Uterus (tissue), 4 donors: Measurements from ENCODE around the gene LSAMP. TPM values are rescaled to one million over a fixed set of nuclear protein-coding genes. Genes with fewer than 3 reads are reported as not detected.

Source experiments
- DNase-seq, 2 donors: peaks; one replicate each; pipeline ENCODE4 v3.0.0-alpha.2; 2019 to 2020
- H3K27ac ChIP-seq, 2 donors: fragments of 200-600 bp; sonication (generic); 1 replicate in 1 of 2; 2 replicates in 1 of 2; pipeline ENCODE4 v1.5.1; 2016 to 2018
- H3K27me3 ChIP-seq, 2 donors: fragments of 200-600 bp; sonication (generic); one replicate each; pipeline ENCODE4 v1.5.1; 2018 to 2019; ENCODE audit warnings: control low read depth in 1 of 2
- H3K36me3 ChIP-seq, 2 donors: fragments of 200-600 bp; sonication (generic); one replicate each; pipeline ENCODE4 v1.5.1; 2019; ENCODE audit warnings: control low read depth in 1 of 2
- H3K4me1 ChIP-seq, 2 donors: fragments of 200-600 bp; sonication (generic); one replicate each; pipeline ENCODE4 v1.5.1; 2018 to 2019; ENCODE audit warnings: control low read depth in 1 of 2
- H3K4me3 ChIP-seq, 2 donors: fragments of 200-600 bp; sonication (generic); 1 replicate in 1 of 2; 2 replicates in 1 of 2; pipeline ENCODE4 v1.5.1; 2018 to 2019; ENCODE audit warnings: mild to moderate bottlenecking in 1 of 2
- H3K9me3 ChIP-seq, 2 donors: fragments of 200-600 bp; sonication (generic); one replicate each; pipeline ENCODE4 v1.5.1; 2019; ENCODE audit warnings: control low read depth in 1 of 2
- POLR2A ChIP-seq, 2 donors: fragments of 450-650 bp; IDR thresholded peaks; one replicate each; pipeline ENCODE4 v1.6.1; 2016; ENCODE audit warnings: antibody characterized with exemption in 2 of 2, mild to moderate bottlenecking in 1 of 2, moderate library complexity in 1 of 2
- intact Hi-C: fragments of 100-400 bp; cut with DNase I; formaldehyde crosslinking; loops from one replicate; pipeline ENCODE4 v1.15.1; 2023; ENCODE audit warnings: low total_unique reads
- total RNA-seq, 4 donors: library from RNA; depleted of rRNA in 3 of 4; stranded (reverse); fragments of >200 nt in 3 of 4; gene quantifications; one replicate each; pipeline versions ENCODE4 v1.1.0 to v1.2.4, GENCODE V29; 2014 to 2023
- TF ChIP-seq, protein P1 (sequence below), 4 experiments: fragments of 200-600 bp in 2 of 4; fragments of 450-650 bp in 2 of 4; sonication (generic) in 2 of 4; IDR thresholded peaks; one replicate each; pipeline ENCODE4 v1.5.1; 2016 to 2019; ENCODE audit warnings: antibody characterized with exemption in 4 of 4, mild to moderate bottlenecking in 2 of 4, moderate library complexity in 1 of 4
- donor health status: DM: yes; HTN: yes; CAD: no.

Gene LSAMP
- total RNA-seq, 4 donors from 2014 or later, result 0.26 to 25.8 (median 1.8) TPM

DNA sequence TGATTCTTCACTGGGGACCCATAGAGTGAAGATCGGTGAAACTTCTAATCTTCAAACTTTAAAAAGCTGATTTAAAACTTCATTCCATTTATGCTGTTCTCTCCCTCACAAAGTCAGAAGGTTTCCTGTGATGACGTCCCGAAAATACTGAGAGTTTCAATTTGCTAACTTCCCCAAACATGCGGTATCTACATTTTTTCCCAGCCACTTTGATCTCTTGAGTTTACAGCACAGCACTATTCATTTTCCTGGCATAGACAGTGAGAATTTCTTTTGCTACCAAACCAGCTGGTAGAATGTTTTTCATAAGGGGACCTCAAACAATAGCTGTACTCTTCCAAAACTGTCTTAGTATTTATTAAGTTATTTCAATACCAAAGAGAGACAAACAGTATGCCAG, 156.8 kb downstream of the LSAMP start:
- no peaks in the 10 kb centered on the region for H3K27me3 ChIP-seq
- H3K27ac ChIP-seq, result no peak overlapping the region
- no peak overlapping the region for H3K4me3 ChIP-seq
- DNase-seq, result no peak
- H3K36me3 ChIP-seq, result no peaks in the 10 kb centered on the region
- TF ChIP-seq, protein P1, sequence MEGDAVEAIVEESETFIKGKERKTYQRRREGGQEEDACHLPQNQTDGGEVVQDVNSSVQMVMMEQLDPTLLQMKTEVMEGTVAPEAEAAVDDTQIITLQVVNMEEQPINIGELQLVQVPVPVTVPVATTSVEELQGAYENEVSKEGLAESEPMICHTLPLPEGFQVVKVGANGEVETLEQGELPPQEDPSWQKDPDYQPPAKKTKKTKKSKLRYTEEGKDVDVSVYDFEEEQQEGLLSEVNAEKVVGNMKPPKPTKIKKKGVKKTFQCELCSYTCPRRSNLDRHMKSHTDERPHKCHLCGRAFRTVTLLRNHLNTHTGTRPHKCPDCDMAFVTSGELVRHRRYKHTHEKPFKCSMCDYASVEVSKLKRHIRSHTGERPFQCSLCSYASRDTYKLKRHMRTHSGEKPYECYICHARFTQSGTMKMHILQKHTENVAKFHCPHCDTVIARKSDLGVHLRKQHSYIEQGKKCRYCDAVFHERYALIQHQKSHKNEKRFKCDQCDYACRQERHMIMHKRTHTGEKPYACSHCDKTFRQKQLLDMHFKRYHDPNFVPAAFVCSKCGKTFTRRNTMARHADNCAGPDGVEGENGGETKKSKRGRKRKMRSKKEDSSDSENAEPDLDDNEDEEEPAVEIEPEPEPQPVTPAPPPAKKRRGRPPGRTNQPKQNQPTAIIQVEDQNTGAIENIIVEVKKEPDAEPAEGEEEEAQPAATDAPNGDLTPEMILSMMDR (IDR thresholded peaks at IDR 0.05), result no peak
- no peak for TF ChIP-seq POLR2A (IDR thresholded peaks at IDR 0.05)
- intact Hi-C loops, result no loop called here
- no peaks in the 10 kb centered on the region for H3K4me1 ChIP-seq
- no peaks in the 10 kb centered on the region for H3K9me3 ChIP-seq

DNA sequence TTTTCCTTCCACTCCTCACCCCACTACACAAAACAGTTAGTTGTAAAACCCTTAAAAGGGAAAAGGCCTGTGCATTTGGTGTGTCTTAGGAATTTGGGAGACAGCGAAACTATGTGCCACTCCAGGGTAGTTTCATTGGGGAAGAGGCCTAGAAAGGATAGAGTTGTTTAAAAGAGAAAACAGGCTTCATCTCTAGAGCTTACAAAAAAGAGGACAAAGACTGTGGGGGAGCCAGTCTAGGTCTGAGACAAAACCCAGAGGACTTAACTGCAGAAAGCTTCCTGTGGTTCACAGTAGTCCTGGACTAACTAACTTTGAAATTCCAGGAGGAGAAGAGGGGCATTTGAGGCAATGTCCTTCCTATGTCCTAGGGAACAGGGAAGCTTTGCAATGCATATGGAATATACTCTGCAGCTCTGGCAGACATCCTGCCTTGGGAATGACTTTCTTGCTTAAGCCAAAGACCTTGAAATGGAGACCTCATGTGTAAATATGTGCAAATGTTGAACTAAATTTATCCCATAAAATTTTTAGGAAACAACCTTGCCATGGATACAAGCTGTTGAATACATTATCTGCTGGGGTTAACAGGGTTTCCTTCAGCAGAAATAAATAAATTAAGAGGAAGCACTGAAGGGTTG, 159.4 kb downstream of the LSAMP start:
- Histone ChIP-seq H3K9me3 (no peaks in the 10 kb centered on the region), H3K27me3 (no peaks in the 10 kb centered on the region), H3K36me3 (no peaks in the 10 kb centered on the region), H3K27ac (no peak overlapping the region), H3K4me1 (no peaks in the 10 kb centered on the region), H3K4me3 (no peak overlapping the region)
- intact Hi-C loops, result no loop called here
- DNase-seq, result no peak
- TF ChIP-seq POLR2A (IDR thresholded peaks at IDR 0.05), result no peak
- TF ChIP-seq, protein P1 (IDR thresholded peaks at IDR 0.05), result no peak

DNA sequence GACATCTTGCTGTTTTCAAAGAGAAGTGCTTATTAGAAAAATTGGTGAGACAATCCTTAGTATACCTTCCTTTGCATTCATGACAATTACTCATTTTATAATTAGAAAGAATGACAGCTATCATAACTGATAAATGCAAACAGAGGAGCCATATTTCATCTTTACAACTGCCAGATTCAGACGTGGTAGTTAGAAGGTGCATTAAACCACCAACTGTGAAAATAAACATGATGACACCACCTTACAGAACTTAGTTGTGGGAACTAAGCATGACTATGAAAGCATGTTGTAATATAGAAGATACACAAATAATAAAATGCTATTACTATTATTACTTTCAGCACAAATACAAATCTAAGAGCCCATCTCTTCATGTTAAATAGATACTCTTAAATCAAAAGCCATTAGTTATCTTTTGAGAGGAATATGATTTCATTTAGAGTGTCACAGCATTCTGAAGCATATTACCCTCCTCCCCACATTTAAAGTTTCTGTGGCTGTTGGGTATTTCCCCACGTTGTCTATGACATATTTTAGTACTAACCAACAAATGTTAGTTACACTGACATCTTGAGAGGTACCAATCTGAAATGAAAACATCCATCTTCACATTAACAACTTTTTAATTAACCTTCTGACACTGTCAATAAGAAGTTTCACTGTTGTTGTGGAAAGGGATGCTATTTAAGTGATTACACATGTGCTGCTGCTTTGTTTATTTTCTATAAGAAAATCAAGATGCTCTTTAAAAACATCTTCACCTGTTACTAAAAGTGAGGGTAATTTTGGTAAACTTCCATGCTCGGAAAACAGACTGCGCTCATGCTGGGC, 163.8 kb downstream of the LSAMP start:
- H3K27ac ChIP-seq, result no peak overlapping the region
- TF ChIP-seq POLR2A (IDR thresholded peaks at IDR 0.05), result no peak
- TF ChIP-seq, protein P1 (IDR thresholded peaks at IDR 0.05), result no peak
- no peaks in the 10 kb centered on the region for H3K27me3 ChIP-seq
- no peaks in the 10 kb centered on the region for H3K36me3 ChIP-seq
- no peak for DNase-seq
- no peaks in the 10 kb centered on the region for H3K9me3 ChIP-seq
- H3K4me3 ChIP-seq, result no peak overlapping the region
- no peaks in the 10 kb centered on the region for H3K4me1 ChIP-seq
- intact Hi-C loops, result no loop called here

DNA sequence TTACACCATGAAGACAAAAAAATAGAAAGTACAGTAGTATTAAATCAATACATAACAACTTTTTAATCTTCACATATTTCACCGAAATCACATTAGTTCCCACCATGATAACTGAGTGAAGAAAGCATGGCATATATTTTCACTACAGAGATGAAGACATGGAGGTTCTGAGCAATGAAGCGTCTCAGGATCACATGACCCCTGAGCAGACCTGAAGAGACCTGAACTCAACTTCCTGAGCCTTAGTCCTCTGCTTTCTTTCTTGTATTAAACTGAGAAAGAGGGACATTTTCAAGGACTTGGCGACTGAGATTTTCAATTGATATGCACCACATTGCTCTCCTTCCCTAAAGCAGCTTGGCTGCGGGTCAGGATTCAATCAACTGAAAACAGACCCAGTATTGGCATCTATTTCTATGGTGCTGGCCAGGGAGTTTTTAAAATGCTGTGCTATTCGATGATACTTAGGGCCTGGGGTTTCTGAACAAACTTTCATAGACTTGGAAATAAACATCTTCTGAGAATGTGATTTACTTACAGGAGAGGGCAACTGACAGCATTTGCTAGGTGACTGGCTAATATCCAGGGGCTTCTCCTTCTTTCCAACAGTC, 165.1 kb downstream of the LSAMP start:
- no peaks in the 10 kb centered on the region for H3K36me3 ChIP-seq
- intact Hi-C loops, result no loop called here
- H3K4me3 ChIP-seq, result no peak overlapping the region
- H3K27me3 ChIP-seq, result no peaks in the 10 kb centered on the region
- no peak overlapping the region for H3K27ac ChIP-seq
- H3K9me3 ChIP-seq, result no peaks in the 10 kb centered on the region
- H3K4me1 ChIP-seq, result no peaks in the 10 kb centered on the region
- DNase-seq, result no peak
- no peak for TF ChIP-seq POLR2A (IDR thresholded peaks at IDR 0.05)
- TF ChIP-seq, protein P1 (IDR thresholded peaks at IDR 0.05), result no peak

DNA sequence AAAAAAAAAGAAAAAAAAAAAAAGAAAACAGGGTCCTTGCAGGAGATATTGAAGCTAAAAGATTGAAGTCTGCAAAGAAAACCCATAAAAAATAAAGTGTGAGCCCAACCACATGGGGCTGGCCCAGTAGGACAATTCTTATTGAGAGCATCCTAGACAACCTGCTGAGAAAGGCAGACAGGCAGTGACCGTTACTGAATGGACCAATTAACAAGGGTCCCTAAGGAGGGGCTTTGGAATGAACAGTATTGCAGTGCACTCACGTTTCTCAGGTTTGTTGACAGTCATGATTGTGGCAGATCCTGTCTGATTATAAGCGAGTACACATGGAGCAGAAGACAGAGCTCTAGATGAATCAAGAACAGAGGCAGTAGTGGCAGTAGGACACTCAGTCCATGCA, 168.6 kb downstream of the LSAMP start:
- Histone ChIP-seq H3K9me3 (no peaks in the 10 kb centered on the region), H3K27me3 (no peaks in the 10 kb centered on the region), H3K36me3 (no peaks in the 10 kb centered on the region), H3K4me1 (no peaks in the 10 kb centered on the region), H3K4me3 (no peak overlapping the region), H3K27ac (no peak overlapping the region)
- no peak for DNase-seq
- intact Hi-C loops, result no loop called here
- TF ChIP-seq POLR2A (IDR thresholded peaks at IDR 0.05), result no peak
- TF ChIP-seq, protein P1 (IDR thresholded peaks at IDR 0.05), result no peak
